GM12878 (cell line): ENCODE results near the gene ELN.

Experiments
- CHD4 ChIP-seq: fragments of 200-600 bp; sonication (generic); IDR thresholded peaks from 2 replicates; pipeline ENCODE4 v1.6.1; 2016; ENCODE audit warnings: mild to moderate bottlenecking
- EZH2 ChIP-seq: IDR thresholded peaks from 2 replicates; pipeline ENCODE4 v1.6.1; 2012; ENCODE audit warnings: low read depth, mild to moderate bottlenecking, control low read depth, inconsistent platforms, low read length, borderline replicate concordance; ENCODE audit not compliant: control insufficient read depth
- JUNB ChIP-seq: IDR thresholded peaks from 2 replicates; pipeline ENCODE4 v1.6.1; 2016; ENCODE audit warnings: antibody characterized with exemption, mild to moderate bottlenecking
- MEF2A ChIP-seq: IDR thresholded peaks from 2 replicates; pipeline ENCODE4 v1.6.1; 2011; ENCODE audit warnings: low read depth, mild to moderate bottlenecking, low read length, moderate library complexity; ENCODE audit not compliant: insufficient read depth
- SIX5 ChIP-seq: IDR thresholded peaks from 2 replicates; pipeline ENCODE4 v1.6.1; 2011; ENCODE audit warnings: mild to moderate bottlenecking, low read depth, low read length, moderate library complexity; ENCODE audit not compliant: severe bottlenecking
- SMAD5 ChIP-seq: IDR thresholded peaks from 2 replicates; pipeline ENCODE4 v1.6.1; 2016; ENCODE audit warnings: antibody characterized with exemption, low read depth
- SP1 ChIP-seq: IDR thresholded peaks from one replicate; pipeline ENCODE4 v1.6.1; 2011; ENCODE audit warnings: low read depth, low read length
- SRF ChIP-seq, 2 experiments: IDR thresholded peaks; 2 replicates each; pipeline ENCODE4 v1.6.1; 2011; ENCODE audit warnings: low read depth in 2 of 2, low read length in 2 of 2, mild to moderate bottlenecking in 1 of 2, moderate library complexity in 1 of 2
- TCF12 ChIP-seq: IDR thresholded peaks from 2 replicates; pipeline ENCODE4 v1.6.1; 2011; ENCODE audit warnings: low read depth, mild to moderate bottlenecking, low read length
- TF ChIP-seq, protein P1 (sequence below), 3 experiments: IDR thresholded peaks in 2 of 3; conservative IDR thresholded peaks in 1 of 3; 2 replicates each; pipeline ENCODE4 v1.5.1; 2011; ENCODE audit warnings: low read depth in 3 of 3, low read length in 3 of 3, mild to moderate bottlenecking in 3 of 3, control low read depth in 2 of 3, moderate library complexity in 2 of 3, inconsistent platforms in 1 of 3, mixed read lengths in 1 of 3; ENCODE audit not compliant: control insufficient read depth in 2 of 3, insufficient read depth in 1 of 3; ENCODE audit errors: extremely low read depth in 1 of 3
- TF ChIP-seq, protein P2 (sequence below): fragments of 150-350 bp; IDR thresholded peaks from 2 replicates; pipeline ENCODE4 v1.6.1; 2016; ENCODE audit warnings: low read depth, low read length
- TF ChIP-seq, protein P3 (sequence below): IDR thresholded peaks from 2 replicates; pipeline ENCODE4 v1.6.1; 2012; ENCODE audit warnings: mild to moderate bottlenecking, low read depth, low read length

DNA sequence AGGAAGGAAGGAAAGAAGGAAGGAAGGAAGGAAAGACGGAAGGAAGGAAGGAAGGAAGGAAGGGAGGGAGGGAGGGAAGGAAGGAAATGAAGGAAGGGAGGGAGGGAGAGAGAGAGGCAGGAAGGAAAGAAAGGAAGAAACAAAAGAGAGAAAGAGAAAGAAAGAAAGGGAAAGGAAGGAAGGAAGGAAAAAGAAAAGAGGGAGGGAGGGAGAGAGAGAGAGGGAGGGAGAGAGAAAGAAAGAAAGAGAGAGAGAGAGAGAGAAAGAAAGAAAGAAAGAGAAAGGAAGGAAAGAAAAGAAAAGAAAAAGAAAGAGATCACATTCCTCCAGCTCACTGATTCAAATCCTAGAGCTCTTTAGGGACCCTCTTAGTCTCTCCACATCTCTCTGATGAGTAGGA, 24.7 kb downstream of the ELN start:
- TF ChIP-seq, protein P1, sequence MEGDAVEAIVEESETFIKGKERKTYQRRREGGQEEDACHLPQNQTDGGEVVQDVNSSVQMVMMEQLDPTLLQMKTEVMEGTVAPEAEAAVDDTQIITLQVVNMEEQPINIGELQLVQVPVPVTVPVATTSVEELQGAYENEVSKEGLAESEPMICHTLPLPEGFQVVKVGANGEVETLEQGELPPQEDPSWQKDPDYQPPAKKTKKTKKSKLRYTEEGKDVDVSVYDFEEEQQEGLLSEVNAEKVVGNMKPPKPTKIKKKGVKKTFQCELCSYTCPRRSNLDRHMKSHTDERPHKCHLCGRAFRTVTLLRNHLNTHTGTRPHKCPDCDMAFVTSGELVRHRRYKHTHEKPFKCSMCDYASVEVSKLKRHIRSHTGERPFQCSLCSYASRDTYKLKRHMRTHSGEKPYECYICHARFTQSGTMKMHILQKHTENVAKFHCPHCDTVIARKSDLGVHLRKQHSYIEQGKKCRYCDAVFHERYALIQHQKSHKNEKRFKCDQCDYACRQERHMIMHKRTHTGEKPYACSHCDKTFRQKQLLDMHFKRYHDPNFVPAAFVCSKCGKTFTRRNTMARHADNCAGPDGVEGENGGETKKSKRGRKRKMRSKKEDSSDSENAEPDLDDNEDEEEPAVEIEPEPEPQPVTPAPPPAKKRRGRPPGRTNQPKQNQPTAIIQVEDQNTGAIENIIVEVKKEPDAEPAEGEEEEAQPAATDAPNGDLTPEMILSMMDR (IDR thresholded peaks at IDR 0.05 in 2 of 3, conservative IDR thresholded peaks at IDR 0.05 in 1 of 3; ENCODE audit: control insufficient read depth in 2 of 3, extremely low read depth in 1 of 3, insufficient read depth in 1 of 3, low read depth in 3 of 3, low read length in 3 of 3), result no peak
- TF ChIP-seq SIX5 (no peak), CHD4 (no peak), SMAD5 (no peak), EZH2 (no peak), SP1 (no peak), MEF2A (no peak), JUNB (no peak), SRF (IDR thresholded peaks at IDR 0.05; ENCODE audit: low read depth in 2 of 2, low read length in 2 of 2) (no peak), TCF12 (no peak)
- TF ChIP-seq, protein P2, sequence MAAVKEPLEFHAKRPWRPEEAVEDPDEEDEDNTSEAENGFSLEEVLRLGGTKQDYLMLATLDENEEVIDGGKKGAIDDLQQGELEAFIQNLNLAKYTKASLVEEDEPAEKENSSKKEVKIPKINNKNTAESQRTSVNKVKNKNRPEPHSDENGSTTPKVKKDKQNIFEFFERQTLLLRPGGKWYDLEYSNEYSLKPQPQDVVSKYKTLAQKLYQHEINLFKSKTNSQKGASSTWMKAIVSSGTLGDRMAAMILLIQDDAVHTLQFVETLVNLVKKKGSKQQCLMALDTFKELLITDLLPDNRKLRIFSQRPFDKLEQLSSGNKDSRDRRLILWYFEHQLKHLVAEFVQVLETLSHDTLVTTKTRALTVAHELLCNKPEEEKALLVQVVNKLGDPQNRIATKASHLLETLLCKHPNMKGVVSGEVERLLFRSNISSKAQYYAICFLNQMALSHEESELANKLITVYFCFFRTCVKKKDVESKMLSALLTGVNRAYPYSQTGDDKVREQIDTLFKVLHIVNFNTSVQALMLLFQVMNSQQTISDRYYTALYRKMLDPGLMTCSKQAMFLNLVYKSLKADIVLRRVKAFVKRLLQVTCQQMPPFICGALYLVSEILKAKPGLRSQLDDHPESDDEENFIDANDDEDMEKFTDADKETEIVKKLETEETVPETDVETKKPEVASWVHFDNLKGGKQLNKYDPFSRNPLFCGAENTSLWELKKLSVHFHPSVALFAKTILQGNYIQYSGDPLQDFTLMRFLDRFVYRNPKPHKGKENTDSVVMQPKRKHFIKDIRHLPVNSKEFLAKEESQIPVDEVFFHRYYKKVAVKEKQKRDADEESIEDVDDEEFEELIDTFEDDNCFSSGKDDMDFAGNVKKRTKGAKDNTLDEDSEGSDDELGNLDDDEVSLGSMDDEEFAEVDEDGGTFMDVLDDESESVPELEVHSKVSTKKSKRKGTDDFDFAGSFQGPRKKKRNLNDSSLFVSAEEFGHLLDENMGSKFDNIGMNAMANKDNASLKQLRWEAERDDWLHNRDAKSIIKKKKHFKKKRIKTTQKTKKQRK, result no peak
- TF ChIP-seq, protein P3, sequence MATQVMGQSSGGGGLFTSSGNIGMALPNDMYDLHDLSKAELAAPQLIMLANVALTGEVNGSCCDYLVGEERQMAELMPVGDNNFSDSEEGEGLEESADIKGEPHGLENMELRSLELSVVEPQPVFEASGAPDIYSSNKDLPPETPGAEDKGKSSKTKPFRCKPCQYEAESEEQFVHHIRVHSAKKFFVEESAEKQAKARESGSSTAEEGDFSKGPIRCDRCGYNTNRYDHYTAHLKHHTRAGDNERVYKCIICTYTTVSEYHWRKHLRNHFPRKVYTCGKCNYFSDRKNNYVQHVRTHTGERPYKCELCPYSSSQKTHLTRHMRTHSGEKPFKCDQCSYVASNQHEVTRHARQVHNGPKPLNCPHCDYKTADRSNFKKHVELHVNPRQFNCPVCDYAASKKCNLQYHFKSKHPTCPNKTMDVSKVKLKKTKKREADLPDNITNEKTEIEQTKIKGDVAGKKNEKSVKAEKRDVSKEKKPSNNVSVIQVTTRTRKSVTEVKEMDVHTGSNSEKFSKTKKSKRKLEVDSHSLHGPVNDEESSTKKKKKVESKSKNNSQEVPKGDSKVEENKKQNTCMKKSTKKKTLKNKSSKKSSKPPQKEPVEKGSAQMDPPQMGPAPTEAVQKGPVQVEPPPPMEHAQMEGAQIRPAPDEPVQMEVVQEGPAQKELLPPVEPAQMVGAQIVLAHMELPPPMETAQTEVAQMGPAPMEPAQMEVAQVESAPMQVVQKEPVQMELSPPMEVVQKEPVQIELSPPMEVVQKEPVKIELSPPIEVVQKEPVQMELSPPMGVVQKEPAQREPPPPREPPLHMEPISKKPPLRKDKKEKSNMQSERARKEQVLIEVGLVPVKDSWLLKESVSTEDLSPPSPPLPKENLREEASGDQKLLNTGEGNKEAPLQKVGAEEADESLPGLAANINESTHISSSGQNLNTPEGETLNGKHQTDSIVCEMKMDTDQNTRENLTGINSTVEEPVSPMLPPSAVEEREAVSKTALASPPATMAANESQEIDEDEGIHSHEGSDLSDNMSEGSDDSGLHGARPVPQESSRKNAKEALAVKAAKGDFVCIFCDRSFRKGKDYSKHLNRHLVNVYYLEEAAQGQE, result no peak
